H1 (cell line): ENCODE measurements around the gene TOM1L2. TPM values are rescaled to one million over a fixed set of nuclear protein-coding genes. Genes with fewer than 3 reads are reported as not detected.
A peak's percentile ranks its signal among the peaks of the same experiment; 100 is the strongest.

Source experiments
- NANOG ChIP-seq: IDR thresholded peaks from 2 replicates; pipeline ENCODE4 v1.6.1; 2011; ENCODE audit warnings: low read length, low read depth, mild to moderate bottlenecking, inconsistent platforms; ENCODE audit not compliant: insufficient read depth, poor library complexity, severe bottlenecking
- NRF1 ChIP-seq: IDR thresholded peaks from 2 replicates; pipeline ENCODE4 v1.6.1; 2011; ENCODE audit warnings: mild to moderate bottlenecking, low read depth, low read length, improper control_type of control experiment
- RAD21 ChIP-seq, 2 experiments: IDR thresholded peaks in 1 of 2; conservative IDR thresholded peaks in 1 of 2; 2 replicates each; pipeline ENCODE4 v1.6.1; 2011; ENCODE audit warnings: low read depth in 2 of 2, low read length in 2 of 2, improper control_type of control experiment in 1 of 2, inconsistent platforms in 1 of 2, mild to moderate bottlenecking in 1 of 2, moderate library complexity in 1 of 2
- USF2 ChIP-seq: IDR thresholded peaks from 2 replicates; pipeline ENCODE4 v1.6.1; 2011; ENCODE audit warnings: low read length, improper control_type of control experiment
- YY1 ChIP-seq: IDR thresholded peaks from 2 replicates; pipeline ENCODE4 v1.6.1; 2011; ENCODE audit warnings: low read depth, mild to moderate bottlenecking, low read length
- polyA plus RNA-seq, 7 experiments: library from polyadenylated mRNA; depleted of rRNA in 3 of 7; stranded (reverse) in 5 of 7; unstranded in 2 of 7; fragments of >200 nt in 5 of 7; fragments of 200-250 nt in 2 of 7; gene quantifications; 1 replicate in 5 of 7; 2 replicates in 1 of 7; 4 replicates in 1 of 7; pipeline versions ENCODE4 v1.2.1 to v1.2.3, GENCODE V29; 2011 to 2013; ENCODE audit warnings: missing spikeins in 2 of 7, mixed read lengths in 2 of 7
- total RNA-seq: library from RNA; stranded (reverse); fragmentation: NEBNext Ultra II Directional; extraction: Animal tissue kit (Norgen Biotek cat#: 25700); gene quantifications from 2 replicates; pipeline ENCODE4 v1.2.1, GENCODE V29; 2021
- TF ChIP-seq, protein P1 (sequence below): fragments of 300-600 bp; sonication (generic); IDR thresholded peaks from 2 replicates; pipeline ENCODE4 v1.7.1; 2012; ENCODE audit warnings: low read length, moderate library complexity, mild to moderate bottlenecking, inconsistent platforms; ENCODE audit not compliant: insufficient replicate concordance
- TF ChIP-seq, protein P2 (sequence below), 3 experiments: IDR thresholded peaks; 1 replicate in 2 of 3; 2 replicates in 1 of 3; pipeline versions ENCODE4 v1.5.1 to v1.6.1; 2011; ENCODE audit warnings: low read length in 3 of 3, mild to moderate bottlenecking in 3 of 3, inconsistent platforms in 2 of 3, low read depth in 1 of 3, moderate library complexity in 1 of 3; ENCODE audit not compliant: insufficient read depth in 1 of 3; ENCODE audit errors: control extremely low read depth in 1 of 3

TOM1L2 gene
- total and polyA plus RNA-seq, 2 of the 8 experiments (the other 6 are each of a cell fraction or from before 2014, with no cell fraction given) = 2.0 to 3.4 TPM

DNA sequence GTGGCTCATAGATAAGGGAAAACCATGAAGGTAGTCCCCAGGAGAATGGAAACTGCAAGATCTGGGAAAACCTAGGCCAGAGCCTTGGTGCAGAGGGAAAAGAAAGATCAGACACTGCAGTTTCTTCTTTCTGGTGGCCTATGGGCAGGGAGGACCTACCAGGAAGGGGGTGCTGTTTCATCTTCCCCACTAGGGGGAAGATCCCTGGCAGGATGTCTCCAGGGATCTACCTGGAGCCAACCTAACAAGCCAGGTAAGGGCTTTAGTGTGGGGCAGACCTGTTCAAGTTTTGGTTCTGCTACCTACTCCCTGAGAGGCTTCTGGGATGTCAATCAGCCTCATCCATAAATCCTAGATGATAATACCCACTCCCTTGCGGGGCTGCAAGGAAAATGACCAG is 21.4 kb downstream of the TOM1L2 start (continued):
- TF ChIP-seq, protein P1, sequence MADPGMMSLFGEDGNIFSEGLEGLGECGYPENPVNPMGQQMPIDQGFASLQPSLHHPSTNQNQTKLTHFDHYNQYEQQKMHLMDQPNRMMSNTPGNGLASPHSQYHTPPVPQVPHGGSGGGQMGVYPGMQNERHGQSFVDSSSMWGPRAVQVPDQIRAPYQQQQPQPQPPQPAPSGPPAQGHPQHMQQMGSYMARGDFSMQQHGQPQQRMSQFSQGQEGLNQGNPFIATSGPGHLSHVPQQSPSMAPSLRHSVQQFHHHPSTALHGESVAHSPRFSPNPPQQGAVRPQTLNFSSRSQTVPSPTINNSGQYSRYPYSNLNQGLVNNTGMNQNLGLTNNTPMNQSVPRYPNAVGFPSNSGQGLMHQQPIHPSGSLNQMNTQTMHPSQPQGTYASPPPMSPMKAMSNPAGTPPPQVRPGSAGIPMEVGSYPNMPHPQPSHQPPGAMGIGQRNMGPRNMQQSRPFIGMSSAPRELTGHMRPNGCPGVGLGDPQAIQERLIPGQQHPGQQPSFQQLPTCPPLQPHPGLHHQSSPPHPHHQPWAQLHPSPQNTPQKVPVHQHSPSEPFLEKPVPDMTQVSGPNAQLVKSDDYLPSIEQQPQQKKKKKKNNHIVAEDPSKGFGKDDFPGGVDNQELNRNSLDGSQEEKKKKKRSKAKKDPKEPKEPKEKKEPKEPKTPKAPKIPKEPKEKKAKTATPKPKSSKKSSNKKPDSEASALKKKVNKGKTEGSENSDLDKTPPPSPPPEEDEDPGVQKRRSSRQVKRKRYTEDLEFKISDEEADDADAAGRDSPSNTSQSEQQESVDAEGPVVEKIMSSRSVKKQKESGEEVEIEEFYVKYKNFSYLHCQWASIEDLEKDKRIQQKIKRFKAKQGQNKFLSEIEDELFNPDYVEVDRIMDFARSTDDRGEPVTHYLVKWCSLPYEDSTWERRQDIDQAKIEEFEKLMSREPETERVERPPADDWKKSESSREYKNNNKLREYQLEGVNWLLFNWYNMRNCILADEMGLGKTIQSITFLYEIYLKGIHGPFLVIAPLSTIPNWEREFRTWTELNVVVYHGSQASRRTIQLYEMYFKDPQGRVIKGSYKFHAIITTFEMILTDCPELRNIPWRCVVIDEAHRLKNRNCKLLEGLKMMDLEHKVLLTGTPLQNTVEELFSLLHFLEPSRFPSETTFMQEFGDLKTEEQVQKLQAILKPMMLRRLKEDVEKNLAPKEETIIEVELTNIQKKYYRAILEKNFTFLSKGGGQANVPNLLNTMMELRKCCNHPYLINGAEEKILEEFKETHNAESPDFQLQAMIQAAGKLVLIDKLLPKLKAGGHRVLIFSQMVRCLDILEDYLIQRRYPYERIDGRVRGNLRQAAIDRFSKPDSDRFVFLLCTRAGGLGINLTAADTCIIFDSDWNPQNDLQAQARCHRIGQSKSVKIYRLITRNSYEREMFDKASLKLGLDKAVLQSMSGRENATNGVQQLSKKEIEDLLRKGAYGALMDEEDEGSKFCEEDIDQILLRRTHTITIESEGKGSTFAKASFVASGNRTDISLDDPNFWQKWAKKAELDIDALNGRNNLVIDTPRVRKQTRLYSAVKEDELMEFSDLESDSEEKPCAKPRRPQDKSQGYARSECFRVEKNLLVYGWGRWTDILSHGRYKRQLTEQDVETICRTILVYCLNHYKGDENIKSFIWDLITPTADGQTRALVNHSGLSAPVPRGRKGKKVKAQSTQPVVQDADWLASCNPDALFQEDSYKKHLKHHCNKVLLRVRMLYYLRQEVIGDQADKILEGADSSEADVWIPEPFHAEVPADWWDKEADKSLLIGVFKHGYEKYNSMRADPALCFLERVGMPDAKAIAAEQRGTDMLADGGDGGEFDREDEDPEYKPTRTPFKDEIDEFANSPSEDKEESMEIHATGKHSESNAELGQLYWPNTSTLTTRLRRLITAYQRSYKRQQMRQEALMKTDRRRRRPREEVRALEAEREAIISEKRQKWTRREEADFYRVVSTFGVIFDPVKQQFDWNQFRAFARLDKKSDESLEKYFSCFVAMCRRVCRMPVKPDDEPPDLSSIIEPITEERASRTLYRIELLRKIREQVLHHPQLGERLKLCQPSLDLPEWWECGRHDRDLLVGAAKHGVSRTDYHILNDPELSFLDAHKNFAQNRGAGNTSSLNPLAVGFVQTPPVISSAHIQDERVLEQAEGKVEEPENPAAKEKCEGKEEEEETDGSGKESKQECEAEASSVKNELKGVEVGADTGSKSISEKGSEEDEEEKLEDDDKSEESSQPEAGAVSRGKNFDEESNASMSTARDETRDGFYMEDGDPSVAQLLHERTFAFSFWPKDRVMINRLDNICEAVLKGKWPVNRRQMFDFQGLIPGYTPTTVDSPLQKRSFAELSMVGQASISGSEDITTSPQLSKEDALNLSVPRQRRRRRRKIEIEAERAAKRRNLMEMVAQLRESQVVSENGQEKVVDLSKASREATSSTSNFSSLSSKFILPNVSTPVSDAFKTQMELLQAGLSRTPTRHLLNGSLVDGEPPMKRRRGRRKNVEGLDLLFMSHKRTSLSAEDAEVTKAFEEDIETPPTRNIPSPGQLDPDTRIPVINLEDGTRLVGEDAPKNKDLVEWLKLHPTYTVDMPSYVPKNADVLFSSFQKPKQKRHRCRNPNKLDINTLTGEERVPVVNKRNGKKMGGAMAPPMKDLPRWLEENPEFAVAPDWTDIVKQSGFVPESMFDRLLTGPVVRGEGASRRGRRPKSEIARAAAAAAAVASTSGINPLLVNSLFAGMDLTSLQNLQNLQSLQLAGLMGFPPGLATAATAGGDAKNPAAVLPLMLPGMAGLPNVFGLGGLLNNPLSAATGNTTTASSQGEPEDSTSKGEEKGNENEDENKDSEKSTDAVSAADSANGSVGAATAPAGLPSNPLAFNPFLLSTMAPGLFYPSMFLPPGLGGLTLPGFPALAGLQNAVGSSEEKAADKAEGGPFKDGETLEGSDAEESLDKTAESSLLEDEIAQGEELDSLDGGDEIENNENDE = no peak
- TF ChIP-seq, protein P2, sequence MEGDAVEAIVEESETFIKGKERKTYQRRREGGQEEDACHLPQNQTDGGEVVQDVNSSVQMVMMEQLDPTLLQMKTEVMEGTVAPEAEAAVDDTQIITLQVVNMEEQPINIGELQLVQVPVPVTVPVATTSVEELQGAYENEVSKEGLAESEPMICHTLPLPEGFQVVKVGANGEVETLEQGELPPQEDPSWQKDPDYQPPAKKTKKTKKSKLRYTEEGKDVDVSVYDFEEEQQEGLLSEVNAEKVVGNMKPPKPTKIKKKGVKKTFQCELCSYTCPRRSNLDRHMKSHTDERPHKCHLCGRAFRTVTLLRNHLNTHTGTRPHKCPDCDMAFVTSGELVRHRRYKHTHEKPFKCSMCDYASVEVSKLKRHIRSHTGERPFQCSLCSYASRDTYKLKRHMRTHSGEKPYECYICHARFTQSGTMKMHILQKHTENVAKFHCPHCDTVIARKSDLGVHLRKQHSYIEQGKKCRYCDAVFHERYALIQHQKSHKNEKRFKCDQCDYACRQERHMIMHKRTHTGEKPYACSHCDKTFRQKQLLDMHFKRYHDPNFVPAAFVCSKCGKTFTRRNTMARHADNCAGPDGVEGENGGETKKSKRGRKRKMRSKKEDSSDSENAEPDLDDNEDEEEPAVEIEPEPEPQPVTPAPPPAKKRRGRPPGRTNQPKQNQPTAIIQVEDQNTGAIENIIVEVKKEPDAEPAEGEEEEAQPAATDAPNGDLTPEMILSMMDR (IDR thresholded peaks at IDR 0.05; ENCODE audit: control extremely low read depth in 1 of 3, insufficient read depth in 1 of 3, low read depth in 1 of 3, low read length in 3 of 3) = peak; percentile 61 to 72 (median 61)
- TF ChIP-seq NANOG (no peak), NRF1 (no peak), YY1 (no peak), RAD21 (IDR thresholded peaks at IDR 0.05 in 1 of 2, conservative IDR thresholded peaks at IDR 0.05 in 1 of 2; ENCODE audit: low read depth in 2 of 2, low read length in 2 of 2) (peak; percentile 9 to 47; a peak in 1 of 4 replicates), USF2 (no peak)
